GM18861 (cell line): ENCODE results near the gene ZBTB18.
"Not testable (repeated sequence)": the region's sequence is repeated elsewhere in the genome, so short reads cannot be mapped to it uniquely, and the experiment has no call there.

ENCODE experiments used
- ATAC-seq: cut with Tn5 transposase; IDR thresholded peaks from one replicate; pipeline ENCODE4 v1.9.1; 2021; ENCODE audit not compliant: unreplicated experiment

Gene ZBTB18

GRCh38 chr1:244041466-244042120, 9.5 kb upstream of the ZBTB18 start:
- no peak for ATAC-seq

- no peak for ATAC-seq
Measured at GRCh38 chr1:244042293-244042692, 8.8 kb upstream of the ZBTB18 start.

- no peak for ATAC-seq
Measured at GRCh38 chr1:244044423-244044822, 6.7 kb upstream of the ZBTB18 start.

GRCh38 chr1:244046254-244046653, 4.8 kb upstream of the ZBTB18 start:
- not testable (repeated sequence) for ATAC-seq

- ATAC-seq: no peak
Measured at GRCh38 chr1:244046907-244047611, 4.0 kb upstream of the ZBTB18 start.

- peak; percentile 67 for ATAC-seq
Measured at GRCh38 chr1:244047621-244048255, 3.3 kb upstream of the ZBTB18 start.

- ATAC-seq: peak; percentile 48
Measured at GRCh38 chr1:244048256-244049161, 2.6 kb upstream of the ZBTB18 start.

GRCh38 chr1:244049162-244050013, 1.7 kb upstream of the ZBTB18 start:
- ATAC-seq: no peak

GRCh38 chr1:244050014-244050834, 859 bp upstream of the ZBTB18 start:
- no peak for ATAC-seq

GRCh38 chr1:244052016-244052727, 1.1 kb downstream of the ZBTB18 start:
- no peak for ATAC-seq

- ATAC-seq: no peak
Measured at GRCh38 chr1:244052728-244053312, 1.7 kb downstream of the ZBTB18 start.

- no peak for ATAC-seq
Measured at GRCh38 chr1:244053831-244054230, 2.7 kb downstream of the ZBTB18 start.

- ATAC-seq: no peak
Measured at GRCh38 chr1:244054247-244054923, 3.3 kb downstream of the ZBTB18 start.

- ATAC-seq: no peak
Measured at GRCh38 chr1:244054924-244055263, 3.8 kb downstream of the ZBTB18 start.

GRCh38 chr1:244056577-244056976, 5.5 kb downstream of the ZBTB18 start:
- no peak for ATAC-seq

GRCh38 chr1:244057474-244058385, 6.6 kb downstream of the ZBTB18 start:
- no peak for ATAC-seq

GRCh38 chr1:244060117-244060516, 9.0 kb downstream of the ZBTB18 start:
- ATAC-seq: no peak
